GM21737 (cell line): ENCODE data around the gene RNF220.

Source experiments
- ATAC-seq: cut with Tn5 transposase; IDR thresholded peaks from one replicate; pipeline ENCODE4 v1.9.1; 2021; ENCODE audit warnings: mild to moderate bottlenecking, moderate library complexity; ENCODE audit not compliant: unreplicated experiment

The RNF220 gene

DNA sequence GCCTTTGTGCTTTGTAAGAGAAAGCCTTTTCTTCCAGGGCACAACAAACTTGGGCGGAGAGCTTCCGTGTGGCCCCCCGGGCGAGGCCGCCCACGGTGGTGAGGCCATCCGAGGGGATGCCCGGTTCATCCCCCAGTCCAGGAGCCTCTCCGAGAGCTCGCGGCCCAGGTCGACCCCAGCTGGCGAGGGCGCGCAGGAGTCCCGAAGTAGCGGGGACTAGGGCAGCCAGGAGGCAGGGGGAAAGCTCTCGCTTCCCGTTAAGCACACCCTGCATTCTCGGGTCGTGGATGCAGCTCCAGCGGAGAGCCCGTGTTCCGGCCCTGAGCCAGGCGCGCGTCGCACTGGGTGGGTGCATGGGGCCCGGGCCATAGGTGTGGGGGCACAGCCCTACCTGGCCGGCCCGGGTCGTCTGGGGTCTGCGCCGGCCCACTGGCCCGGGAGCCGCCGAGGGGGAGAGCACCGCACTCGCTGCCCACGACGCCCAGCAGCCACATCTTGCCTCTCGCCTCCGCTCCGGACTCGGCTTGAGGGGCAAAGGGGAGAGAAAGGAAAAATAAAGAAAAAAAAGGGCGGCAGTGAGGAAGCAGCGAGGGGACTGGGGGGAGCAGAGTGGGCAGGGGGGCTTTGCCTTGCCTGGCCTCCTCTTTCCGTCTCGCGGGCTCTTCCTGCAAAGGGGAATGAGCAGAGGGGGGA is 1.8 kb downstream of the RNF220 start:
- no peak for ATAC-seq

DNA sequence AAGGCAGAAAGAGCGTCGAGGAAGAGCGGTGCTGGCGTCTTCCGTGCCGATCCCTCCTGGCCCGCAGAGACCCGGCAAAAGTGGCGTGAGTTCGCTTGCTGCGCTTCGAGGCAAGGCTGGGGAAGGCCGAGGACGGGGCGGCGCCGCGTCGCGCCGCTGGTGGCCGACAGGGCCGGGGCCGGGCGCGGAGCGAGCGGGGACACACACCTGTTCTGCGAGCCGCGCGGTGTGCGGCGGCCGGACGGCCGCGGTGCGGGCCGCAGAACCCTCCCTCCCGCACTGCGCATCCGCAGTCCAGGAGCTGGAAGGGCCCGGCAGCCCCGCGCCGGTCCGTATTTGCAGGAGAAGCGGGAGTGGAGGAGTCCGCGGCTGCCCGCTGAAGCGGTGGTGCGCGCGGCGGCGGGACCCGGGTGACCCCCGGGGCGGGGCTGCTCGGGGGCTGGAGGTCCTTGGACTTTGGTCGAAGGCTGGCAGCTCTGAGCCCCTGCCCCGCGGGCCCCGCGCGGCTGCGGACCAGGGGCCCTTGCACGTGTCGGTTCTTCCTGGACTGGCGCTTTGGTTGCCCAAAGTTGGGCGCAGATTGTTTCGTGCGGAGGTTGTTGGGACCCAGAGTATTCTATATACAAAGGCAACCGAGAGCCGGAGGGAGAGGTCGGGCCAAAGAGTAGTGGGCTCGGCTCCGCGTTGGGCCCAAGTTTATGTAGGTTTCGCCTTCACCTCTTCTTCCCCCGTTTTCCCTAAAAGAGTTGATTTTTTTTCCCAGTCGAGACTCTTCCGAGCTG is 2.6 kb downstream of the RNF220 start:
- no peak for ATAC-seq

DNA sequence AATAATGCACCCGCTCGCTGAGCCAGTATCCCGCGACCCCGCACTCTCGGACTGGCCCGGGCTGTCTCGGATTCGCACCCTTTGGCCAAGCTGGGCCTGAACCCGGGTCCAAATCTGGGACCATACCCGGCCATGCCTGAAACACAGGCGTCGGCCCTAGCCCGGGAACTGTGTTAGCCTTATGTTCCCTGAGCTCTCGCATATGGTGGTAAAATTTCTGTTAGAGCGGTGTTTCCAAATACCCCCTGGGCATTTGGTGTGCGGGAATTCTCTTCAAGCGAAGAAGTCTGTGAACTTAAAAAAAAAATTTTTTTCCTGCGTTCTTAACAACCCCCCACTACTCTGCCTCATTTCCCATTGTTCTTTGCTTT is 3.1 kb downstream of the RNF220 start:
- no peak for ATAC-seq

DNA sequence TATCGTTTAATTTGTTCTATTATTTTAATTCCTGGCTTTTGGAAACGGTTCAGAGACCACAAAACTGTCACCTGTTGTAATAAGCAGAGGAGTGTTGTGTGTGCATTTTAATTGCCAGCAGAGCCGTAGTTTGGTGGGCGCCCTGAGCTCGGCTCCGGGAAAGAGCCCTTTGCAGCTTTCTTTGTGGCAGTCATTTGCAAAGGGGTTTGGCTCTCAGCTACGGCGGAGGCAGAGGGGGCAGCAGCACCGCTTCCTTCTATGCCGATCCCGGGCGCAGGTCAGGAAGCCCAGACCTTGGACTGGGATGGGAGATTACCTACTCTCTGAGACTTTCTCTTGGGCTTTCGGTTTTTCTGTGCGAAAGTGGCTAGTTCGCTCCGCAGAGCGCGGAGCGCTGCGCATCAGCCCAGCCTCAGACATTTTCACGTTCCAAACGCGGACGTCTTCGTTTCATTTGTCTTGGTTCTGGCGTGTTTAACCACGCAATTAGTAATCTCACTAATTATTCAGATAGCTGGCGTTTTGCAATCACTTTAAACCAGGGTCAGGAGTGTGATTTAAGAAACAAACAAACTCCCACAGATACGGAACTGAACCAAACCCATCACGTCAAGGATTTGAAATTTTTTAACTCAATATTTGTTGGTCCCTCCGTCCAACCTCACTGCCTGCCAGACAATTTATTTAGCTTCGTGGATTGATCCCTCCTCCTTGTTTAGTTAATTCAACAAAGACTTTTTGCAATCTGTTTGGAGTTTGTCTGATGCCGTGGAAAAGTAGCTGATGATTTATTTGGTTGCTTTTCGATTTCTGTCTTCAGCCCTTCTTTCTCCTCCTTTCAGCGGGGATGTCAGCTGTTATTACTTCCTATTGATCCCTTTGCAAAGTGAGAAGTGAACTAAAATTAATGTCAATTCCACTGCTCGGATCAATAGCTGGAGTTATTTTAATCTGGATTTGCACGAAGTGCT is 3.9 kb downstream of the RNF220 start:
- no peak for ATAC-seq

DNA sequence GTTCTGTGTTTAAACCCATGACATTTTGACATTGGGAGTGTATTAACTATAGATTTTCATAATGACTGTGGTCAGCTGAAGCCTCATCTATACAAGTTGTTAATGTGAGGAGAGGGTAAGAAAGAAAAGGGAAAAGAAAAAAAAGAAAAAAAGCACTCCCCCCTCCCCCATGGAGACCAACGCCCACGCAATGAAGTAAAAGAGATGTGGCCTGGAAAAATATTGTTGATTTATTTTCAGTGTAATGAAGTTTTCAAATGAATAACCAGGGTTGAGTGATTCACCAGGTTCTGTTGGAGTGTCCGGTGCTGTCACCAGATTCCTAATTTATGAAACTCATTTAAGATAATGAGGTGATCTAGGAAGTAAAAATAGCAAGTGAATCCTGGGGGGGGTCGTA is 4.7 kb downstream of the RNF220 start:
- ATAC-seq, result no peak

DNA sequence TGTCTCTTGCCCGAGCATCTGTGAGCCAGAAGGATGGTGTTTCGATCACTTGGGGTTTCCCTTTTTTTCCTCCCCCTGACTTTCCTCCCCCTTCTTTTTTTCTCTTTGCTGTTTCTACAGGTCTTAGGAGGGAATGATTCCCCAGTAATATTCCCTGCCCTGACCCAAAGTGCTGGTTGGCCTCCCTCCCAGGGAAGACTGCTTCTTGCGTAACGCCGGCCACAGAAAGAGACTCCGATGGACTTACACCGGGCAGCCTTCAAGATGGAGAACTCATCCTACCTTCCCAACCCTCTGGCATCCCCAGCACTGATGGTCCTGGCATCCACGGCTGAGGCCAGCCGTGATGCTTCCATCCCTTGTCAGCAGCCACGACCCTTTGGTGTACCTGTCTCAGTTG is 6.8 kb downstream of the RNF220 start:
- ATAC-seq, result no peak

DNA sequence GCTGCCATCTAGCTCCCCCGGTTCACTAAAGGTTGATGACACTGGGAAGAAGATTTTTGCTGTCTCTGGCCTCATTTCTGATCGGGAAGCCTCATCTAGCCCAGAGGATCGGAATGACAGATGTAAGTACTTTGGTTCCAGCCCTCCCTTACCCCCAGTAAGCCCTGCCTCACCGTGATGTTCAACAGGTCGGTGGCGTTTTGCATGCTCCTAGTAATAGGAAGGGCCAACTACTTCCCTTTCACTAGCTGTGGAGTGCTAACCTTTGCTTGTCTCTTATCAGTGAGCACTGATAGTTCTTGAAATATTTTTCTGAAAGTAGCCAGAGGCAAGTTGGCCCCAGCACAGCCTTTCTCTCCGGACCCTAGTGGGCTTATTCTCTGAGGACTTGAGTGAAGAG is 7.5 kb downstream of the RNF220 start:
- ATAC-seq, result no peak

DNA sequence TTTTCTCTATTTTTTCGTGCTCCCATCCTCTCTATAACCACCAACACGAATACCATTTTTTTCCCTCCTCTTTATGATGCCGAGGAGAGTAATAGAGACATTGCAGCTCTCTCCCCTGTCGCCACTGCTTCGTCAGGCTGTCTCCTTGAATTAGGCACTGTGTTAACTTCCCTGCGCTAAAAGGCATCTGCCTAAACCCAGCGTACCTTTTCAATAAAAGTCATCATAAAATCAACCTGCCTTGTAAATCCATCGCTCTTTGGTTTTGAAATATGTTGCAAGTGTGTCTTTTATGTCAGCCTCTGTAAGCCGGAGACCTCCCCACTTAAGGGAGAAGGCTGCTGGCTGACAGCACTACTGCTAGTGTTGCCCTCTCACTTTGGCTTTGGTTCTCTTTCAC is 8.7 kb downstream of the RNF220 start:
- ATAC-seq, result no peak

DNA sequence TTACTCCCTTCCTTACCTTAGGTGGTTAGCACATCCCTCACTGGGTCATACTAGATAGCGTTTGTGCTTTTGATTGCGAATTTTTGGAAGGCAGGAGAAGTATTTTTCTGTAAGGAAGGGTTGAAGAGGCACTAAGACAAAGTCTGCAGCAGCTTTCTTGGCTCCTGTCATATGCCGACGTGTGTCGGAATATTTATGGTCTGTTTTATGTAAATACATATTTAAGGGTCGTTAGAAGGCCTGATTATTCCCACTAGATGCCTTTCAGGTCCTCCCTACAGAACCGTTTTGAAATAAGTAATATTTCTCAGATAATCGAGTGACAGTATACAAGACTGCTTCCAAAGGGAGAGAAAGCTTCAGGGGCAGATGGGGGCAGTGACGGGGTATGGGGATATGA is 10.0 kb downstream of the RNF220 start:
- ATAC-seq, result no peak

DNA sequence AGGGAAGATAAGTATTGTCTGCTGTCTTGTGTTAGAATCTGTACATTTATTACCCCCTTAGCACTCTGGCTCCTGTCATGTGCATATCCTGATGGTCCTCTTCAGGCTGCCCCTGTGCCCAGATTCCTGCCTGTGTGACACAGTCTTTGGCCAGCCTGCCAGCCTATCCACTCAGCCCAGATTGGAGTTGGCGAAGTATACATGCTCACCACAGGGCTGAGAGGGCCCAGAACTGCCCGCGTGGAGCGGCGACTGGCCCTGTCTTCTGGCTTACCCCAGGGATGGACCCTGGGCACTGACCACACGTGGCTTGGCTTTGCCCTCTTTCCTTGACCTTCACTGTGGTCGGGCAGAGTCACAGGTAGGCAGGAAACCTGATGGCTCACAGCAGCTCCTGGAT is 11.4 kb downstream of the RNF220 start:
- ATAC-seq, result no peak

DNA sequence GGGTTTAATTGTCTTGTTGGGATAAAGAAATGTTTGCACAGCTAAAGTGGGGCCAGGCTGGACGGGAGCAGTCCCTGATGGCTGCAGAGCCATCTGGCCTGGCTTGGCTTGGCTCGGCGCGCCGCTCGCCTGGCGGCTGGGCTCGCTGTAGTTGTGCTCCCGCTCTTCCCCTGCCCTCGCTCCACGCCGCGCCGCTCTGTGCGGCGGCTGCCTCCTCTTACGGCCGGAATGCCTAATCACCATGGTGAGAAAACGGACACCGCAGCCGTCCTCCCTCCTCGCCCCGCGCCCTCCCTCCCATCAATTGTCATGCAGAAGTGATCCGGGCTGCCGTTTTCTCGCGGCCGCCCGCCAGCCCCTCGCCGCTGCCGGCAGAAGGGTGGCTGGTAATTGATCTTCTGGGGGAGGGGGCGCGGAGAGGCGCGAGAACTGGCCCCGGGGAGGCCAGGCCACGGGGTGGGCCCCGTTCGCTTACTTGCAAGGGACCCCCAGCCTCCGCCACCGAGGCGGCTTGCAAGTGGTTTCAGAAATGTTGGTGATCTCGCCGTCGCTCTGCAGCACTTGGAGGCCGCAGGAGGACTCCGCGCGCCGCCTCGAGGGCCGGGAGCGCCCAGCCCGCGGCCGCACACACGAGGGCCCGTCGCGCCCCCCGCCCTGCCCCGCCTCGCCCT is 12.4 kb downstream of the RNF220 start:
- ATAC-seq, result no peak

DNA sequence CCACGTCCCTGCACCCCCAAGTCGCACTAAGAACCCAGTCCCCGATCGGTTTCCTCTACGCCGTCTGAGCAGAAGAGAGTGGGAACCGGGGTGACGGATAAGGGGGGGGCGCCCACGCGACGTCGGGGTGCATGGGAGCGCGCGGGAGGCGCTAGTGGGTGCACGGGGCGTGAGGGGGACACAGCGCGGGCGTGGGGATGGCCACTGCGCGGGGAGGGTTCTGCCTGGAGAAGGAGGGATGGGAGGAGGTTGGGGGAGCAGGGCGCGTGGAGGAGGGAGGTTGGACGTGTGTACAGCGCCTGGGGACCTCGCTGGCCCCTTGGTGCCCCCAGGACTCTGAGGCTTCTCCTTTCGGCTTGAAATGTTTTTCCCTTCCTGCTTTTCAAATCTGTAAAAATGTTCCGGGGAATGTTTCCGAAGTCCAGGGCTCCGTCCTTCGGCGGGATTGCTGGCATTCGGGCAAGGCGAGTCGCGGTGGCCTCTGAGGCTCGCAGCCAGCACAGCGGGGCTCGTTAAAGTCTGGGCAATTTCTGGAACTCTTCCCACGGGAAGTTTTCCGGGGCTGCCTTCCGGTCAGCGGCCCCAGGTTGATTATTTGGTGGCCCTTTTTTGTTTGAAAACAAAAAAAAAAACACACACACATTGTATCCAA is 13.1 kb downstream of the RNF220 start:
- ATAC-seq, result no peak

DNA sequence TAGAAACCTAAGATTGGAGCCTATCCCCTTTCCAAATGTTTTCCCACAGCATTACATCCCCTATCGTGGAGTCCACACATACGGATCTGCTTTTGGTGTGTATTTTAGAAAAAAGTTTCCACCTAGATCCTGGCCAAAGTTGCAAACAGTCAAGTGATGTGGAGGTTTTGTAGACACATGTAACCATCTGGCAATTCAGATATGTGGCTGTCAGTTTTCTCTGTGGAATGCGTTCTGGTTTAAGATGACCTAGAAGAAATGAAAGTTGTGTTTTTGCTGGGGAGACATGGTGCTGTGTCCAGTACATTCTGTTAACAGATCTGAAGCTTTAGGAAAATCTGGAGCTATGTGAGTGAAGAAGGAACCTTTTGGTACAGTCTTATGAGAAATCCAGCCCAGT is 14.8 kb downstream of the RNF220 start:
- ATAC-seq, result no peak

DNA sequence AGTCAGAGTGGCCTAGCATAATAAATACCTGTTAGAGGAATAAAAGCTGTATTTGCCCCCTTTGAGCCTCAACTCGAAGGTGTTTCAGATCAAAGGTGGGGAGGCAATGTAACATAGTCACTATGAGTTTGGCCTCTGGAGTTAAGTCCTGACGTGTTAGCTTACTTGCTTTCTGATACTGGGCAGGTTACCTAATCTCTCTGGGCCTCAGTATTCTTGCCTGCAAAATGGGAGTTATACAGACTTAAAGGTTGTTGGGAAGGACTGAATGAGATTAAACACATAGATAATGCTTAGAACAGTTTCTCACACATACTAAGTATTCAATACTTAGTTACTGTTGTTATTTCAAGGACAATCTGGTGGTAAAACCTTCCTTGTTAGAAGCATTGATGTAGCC is 15.5 kb downstream of the RNF220 start:
- no peak for ATAC-seq

DNA sequence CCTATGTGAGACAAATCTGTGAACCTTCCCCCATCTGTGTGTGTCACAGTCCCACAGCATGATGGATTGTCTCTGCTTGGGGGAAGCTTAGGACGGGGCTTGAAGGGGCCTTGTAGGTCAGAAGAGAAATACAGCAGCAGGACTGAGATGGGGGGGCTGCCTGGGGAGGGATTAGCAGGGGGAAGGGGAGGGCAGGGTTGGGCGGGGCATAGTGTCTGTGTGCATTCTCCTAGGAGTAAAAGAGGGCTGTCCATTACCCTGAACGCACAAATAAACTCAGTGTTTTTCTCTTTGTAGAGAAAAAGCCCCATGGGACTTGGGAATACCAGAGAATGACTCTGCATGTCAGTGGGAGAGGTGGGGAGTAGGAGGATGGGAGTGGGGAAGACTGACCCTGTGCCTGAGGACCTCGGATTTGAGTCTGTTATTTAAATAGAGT is 16.4 kb downstream of the RNF220 start:
- ATAC-seq, result no peak

DNA sequence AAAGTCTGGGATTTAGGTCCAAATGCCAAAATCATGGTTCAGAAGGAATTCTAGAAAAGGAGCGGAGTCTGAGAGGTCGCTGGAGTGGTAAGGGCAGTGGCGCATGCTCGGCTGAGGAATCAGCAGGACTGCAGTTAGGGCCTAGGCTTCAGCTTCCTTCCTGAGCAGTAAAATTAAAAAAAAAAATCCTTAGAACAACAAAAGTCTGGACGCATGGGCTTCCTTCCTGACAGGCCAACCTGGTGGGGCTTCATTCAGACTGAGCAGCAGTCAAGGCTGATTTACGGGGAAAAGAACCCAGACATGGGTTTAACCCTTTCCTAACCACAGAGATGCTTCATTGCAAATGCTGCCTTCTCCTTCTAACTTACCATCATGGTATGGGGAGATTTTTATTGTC is 17.1 kb downstream of the RNF220 start:
- no peak for ATAC-seq

DNA sequence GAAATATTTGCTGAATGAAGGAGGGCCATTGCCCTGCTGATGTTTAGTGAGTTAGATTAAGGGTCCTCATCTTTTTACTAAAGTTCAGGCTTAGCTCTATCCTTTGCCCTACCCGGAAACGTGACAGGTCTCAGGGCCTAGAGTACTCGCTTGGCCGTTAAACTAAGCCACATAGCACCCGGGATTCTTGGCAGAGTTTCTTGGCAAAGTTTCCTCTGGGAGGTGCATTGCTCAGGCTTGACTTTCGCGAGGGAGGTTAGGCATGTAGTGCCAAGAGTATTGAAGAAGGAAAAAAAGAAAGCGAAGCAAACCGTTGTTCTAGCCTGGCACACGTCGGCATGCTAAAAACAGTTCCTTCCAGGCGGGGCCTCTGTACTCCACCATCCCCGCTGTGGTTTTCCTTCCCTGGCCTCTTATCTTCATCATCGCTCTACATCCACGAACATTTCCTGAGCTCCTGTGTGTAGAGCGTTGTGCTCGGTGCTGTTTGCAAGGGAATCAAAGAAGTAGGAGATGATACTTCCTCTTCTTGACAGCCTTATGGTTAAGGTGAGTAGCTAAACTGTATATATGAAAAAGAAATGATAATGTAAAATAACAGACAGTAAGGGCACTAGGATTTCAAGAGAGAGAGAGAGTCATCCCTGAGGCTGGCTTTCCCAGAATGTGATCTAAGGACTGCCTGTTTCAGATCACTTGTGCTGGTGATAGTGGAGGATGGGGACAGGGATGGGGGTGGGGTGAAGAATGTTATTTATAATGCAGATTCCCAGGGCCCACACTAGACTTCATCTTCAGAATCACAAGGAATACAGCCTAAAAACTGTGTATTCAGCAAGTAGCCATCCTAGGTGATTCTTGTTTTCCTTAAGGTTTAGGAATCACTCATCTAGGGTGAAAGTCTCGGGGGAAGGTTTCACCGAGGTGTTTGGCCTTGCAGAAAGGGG is 18.8 kb downstream of the RNF220 start:
- ATAC-seq, result no peak

DNA sequence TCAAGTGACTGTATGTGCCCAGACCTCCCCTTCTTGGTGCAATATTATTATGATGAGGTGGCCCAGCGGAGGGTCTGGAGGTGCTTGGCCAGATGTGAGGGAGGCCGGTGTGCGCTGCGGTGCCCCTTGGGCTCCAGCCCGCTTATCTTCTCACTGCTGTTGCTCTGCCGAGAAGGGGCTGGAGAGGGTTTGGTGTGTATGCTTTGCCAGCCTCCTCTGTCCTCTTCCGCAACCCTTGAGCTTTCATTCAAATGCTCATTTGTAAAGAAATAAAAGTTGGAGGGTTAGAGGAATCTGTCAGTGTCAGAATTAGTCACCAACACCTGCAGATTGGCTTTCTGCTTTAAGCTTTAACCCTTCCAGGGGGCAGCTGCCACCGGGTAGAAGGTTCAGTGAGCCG is 19.7 kb downstream of the RNF220 start:
- ATAC-seq, result no peak

DNA sequence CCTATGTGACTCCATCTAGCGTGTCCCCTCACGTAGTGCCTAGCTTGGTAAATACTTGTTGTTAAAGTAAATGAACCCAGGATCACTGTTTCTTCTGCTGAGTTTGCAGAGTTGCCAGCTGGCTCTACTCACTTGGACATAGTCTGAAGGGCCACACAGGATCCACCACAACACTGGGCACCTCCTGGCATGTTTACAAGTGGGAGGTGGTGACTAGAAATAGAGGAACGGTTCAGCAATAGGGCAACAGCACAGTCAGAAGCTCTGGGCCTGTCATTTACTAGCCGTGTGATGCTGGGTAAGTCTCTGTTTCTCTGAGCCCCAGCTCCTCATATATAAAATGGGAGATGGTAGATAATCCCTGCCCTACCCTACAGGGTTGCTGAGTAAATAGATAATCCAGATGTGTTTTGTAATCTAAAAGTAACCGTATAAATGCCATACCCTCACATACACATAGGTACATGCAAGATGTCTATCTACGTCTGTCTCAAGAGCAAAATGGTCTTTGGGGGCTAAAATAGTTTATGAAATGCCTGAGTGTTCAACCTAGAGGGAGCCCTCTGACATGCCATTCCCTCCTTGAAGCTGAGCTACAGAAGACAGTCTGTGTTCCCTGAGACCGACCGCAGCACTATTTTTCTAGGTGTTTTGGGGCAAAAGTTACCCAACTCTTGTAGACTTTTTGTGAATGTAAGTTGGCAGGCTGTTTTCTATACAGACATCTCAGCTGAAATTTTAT is 20.5 kb downstream of the RNF220 start:
- no peak for ATAC-seq
